ENCODE results near the gene ZNF605.

- TF ChIP-seq, protein P1, sequence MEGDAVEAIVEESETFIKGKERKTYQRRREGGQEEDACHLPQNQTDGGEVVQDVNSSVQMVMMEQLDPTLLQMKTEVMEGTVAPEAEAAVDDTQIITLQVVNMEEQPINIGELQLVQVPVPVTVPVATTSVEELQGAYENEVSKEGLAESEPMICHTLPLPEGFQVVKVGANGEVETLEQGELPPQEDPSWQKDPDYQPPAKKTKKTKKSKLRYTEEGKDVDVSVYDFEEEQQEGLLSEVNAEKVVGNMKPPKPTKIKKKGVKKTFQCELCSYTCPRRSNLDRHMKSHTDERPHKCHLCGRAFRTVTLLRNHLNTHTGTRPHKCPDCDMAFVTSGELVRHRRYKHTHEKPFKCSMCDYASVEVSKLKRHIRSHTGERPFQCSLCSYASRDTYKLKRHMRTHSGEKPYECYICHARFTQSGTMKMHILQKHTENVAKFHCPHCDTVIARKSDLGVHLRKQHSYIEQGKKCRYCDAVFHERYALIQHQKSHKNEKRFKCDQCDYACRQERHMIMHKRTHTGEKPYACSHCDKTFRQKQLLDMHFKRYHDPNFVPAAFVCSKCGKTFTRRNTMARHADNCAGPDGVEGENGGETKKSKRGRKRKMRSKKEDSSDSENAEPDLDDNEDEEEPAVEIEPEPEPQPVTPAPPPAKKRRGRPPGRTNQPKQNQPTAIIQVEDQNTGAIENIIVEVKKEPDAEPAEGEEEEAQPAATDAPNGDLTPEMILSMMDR (IDR thresholded peaks at IDR 0.05; ENCODE audit: borderline replicate concordance, extremely low read depth, low read length, poor library complexity, severe bottlenecking): no peak
- TF ChIP-seq EZH2 (IDR thresholded peaks at IDR 0.05; ENCODE audit: borderline replicate concordance, low read depth, low read length, severe bottlenecking): no peak
Measured at GRCh38 chr12:132908145-132909029, 47.7 kb downstream of the ZNF605 start.
